Right hindlimb (tissue), 1 donor: ENCODE measurements around the gene NRAP.

Experiments used
- DNase-seq: peaks from one replicate; pipeline ENCODE4 v3.0.0-alpha.2; 2018

Gene NRAP

DNA sequence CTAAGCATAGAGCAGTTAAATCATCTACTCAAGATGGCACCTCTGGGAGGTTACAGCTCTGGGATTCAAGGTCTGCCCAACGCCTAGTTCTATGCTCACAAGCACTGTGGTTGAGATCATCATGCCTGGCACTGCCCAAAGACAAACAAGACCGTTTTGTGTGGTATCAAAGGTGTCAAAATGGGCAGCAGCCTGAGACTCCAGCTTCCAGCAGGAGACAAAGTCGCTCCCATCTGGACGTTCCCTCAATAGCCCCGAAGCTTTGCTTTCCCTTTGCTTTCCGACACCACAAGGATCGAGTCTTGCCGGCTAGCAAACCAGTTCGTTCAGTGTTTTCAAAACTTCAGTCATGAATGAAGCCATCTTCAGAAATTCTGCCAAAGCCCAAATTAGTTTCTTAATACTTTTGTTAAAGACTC lies 105.9 kb downstream of the NRAP start:
- no peak for DNase-seq

DNA sequence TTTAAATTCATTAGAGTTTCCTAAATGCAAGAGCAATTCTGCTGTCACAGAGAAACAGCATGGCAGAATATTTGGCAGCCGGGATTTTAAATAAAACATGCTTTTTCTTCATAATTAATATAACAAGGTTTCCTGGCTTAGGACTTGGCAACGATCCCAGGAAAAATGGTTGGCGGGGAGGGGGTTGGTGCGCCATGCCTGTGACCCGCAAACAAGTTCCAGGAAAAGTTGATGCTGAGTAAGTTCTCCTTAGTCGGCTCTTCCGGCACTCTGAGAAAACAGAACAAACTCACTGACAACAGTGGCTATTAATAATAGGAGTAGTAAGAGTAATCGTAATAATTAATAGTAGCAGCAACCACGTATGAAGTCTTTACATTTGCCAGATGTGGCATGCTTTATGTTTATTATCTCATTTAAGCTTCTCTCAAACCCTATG lies 106.4 kb downstream of the NRAP start:
- peak; percentile 66 for DNase-seq

DNA sequence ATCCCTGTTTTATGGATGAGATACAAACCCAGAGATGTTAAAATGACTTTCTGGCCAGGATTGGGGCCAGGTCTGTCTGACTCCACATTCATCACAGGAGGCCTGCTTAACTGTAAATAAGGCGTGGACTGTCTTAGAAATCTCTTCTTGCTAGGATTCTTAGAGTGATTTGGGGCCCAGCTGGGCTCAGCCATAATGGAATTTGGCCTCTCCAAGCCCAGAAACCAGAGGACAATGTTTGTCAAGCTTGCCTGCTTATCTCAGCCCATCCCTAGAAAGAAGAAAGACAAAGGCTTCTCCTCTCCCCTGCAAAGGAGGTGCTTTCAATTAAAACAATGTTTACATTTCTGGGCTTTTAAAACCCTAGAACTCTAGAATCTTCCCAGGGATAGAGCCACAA lies 108.1 kb downstream of the NRAP start:
- DNase-seq, result no peak

DNA sequence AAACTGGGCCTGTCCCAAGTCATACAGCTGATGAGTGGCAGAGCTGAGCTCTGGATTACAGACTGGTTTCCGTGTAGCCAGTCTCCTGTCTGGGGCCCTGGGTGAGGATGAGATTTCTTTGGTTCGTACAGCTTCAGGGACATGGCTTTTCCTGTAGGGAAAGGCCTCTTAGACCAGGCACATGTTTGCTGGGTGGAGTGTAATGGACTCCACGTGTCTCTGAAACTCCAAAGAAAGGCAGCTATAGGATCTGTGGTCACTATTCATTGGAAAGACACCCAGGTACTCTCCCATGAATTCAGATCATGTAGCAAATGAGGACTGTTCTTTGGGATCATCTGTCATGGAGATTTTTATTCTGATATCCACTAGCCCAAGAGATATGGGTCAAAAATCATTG lies 108.6 kb downstream of the NRAP start:
- no peak for DNase-seq

DNA sequence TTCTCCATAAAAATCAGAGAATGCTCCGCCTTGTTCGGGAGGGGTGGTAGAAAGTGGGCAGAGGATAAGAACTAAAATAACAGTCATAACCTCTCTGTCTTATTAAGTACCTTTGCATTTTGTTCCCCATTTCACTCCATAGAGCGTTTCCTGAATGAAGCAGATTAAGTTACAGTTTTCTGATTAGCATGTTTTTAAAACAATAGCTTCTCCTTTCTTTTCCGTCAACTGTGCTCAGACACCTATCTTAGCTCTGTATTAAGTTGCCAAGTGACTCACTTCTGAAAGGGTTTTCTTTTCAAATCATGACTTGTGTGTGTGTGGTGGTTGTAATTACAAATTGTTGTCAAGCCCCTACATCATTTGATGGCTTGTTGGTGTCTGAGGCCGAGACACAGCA lies 109.6 kb downstream of the NRAP start:
- no peak for DNase-seq

DNA sequence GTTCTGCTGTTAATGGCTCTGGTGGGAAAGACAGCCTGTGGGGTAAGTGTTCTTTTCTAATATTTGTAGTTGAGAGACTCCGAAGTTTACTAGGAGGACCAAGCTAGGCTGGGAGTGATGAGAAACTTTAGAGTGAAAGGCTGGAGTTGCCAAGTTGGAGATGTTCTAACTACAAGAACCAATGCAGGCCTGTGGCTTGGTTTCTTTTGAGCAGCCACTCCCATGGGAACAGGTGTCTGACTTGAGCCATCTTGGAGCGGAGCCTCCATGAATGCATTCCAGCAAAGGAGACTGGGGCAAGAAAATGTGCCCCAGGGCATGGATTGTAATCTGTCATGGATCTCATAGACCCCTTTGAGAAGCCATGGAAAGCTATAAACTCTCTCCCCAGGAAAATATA lies 110.7 kb downstream of the NRAP start:
- DNase-seq, result no peak

DNA sequence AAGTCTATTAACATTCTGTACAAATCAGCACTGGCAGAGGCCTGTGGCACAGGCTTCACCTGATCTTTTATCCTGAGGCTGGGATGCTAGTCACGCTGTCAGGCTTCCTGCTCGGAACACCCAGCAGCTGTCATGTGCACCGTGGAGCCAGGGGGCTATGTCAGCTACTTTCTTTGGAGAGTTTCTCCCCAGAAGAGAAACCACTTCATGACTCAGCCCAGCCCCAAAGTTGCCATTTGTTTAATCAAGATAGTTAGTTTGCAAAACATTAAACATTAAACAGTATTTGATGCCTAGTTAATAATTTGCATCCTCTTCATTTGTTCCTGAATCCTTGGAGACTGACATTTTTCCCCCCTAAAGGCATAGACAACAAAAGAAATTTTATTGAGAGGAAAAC lies 111.1 kb downstream of the NRAP start, which contains the start of gene HABP2:
Gene HABP2, plus strand, starts transcription at position 353 of the 400 bp plus-strand sequence. CDS start 69 bp downstream, outside the sequence.
- no peak for DNase-seq

DNA sequence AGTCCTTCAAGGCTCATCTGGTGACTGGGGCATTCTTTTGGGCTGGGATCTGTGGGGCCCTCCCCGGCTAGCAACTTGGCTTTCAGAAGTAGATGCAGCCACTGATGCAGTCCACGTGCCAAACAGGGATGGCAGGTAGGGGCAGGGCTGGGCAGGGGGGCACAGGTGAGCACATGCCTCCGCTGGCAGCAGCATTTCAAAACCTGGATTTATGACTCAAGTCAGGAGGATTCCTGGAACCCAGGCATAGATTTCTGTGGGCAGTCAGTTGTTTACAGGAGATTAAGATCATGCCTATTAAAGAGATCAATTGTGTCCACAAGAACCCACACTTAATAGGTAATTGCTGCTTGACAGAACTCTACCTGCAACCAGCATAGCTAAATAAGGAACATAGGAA lies 111.8 kb downstream of the NRAP start:
- no peak for DNase-seq

DNA sequence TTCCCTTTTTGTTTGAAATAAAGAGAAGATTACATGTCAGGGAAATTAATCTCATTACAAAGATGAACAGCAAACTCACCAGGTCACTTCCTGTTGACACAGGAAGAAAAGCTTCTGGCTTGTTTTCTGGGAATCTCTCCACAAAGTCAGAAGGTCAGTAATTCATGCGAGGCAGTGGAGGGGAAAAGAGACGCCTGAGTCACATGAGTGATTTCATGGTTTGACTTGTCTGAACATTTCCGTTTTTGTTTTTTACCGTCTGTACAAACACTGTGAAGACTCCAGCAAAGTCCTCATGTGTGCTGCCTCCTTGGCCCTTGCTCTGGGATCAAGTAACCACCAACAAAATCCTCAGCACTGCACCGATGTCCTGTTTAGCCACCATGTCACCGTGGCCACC lies 113.5 kb downstream of the NRAP start:
- no peak for DNase-seq

DNA sequence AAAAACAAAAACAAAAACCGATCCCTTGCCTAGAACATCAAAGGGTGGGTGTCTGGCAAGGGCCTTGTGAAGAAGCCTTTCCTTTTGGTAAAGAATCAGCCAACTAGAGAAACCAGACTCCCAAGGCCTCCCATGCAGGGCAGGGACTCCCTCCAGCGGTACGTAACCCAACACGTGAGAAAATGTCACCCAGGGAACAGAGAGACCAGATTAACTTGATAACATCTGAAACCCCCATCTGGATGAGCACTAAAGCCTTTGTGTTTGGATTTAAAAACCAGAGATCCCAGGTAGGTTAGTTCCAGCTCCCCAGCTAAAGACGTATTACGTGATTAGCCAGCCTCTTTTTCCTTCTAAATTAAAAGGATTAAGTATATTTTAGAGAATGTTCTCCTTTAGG lies 114.0 kb downstream of the NRAP start:
- DNase-seq, result no peak

DNA sequence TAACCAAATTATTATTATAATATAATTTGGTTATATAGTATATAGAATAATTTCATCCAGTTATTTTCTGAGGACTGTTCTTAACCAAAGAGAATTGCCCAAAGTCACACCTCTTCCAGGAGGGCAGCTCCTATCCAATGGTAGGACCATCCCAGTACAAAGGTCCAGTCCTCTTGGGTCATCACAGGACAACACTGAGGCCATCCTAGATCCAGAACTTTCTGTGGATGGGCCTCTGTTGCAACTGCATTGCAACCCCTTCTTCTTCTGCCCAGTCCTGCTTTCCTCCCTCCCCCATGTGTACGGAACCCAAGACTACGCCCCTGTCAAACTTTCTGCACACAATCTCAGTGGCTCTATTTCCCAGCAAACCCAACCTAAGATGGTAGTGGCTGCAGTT lies 116.4 kb downstream of the NRAP start:
- DNase-seq, result no peak

DNA sequence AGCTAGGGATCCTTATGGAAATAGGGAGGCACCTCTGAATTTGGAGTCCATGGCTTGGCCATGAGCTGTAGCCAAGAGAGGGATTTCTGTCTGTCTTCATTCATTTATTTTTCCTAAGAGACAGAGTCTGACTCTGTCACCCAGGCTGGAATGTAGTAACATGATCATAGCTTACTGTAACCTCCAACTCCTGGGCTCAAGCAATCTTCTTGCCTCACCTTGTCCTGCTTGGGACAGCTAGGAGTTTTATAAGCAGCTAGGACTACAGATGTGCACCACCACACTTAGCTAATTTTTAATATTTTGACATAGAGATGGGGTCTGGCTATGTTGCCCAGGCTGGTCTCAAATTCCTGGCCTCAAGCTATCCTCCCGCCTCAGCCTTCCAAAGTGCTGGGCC lies 119.4 kb downstream of the NRAP start:
- no peak for DNase-seq

DNA sequence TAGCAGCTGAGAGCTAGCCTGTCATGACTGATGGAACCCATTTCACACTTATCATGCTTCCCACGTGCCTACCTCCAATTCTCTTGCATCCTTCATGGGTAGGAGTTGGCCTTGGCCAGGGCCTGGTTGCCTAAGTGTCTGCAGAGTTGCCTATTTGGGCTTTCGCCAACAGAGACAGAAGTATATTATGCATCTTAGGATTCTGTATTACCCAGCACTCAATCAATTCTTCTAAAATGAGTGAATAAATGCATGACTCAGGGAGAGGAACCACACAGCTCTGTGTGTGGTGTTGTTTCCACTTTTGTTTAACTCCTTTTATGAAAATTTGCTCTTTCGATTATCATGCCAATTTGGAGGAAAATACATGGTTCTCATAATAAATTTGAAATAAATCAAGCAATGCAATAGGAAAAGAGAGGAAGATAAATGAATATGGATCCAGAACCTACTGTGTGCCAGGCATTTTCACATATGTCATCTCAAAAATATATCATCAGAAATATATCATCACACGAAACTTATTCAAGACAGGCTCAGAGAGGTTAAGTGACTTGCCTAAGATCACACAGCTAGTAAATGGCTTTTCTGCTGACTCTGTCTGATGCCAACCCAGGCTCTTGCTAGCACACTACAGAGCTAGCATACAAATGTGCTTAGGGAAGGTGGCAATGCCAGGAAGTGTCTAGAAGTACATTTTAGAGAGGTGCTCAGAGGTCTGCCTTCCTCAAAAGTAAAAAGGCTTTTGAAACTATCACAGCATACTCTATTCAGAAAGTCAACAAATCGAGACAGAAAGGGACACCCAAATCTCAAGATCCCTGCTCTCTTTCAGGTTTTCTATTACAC lies 120.5 kb downstream of the NRAP start:
- DNase-seq, result no peak

DNA sequence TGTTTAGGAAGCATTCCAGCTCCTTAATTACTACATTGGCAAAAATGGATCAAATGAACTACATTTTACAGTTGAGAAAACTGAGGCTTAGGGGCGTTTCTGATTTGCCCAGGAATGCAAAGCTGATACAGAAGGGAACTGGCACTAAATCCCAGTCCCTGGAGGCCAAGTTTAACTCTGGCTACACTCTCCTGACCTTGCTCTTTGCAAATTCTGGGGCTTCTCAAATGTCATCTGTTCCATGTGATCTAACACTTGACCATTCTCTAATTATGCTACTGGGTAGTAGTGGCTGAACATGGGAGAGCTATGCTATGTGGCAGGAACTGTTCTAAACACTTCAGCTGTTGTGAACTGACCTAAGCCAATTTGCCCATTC lies 122.3 kb downstream of the NRAP start:
- no peak for DNase-seq

DNA sequence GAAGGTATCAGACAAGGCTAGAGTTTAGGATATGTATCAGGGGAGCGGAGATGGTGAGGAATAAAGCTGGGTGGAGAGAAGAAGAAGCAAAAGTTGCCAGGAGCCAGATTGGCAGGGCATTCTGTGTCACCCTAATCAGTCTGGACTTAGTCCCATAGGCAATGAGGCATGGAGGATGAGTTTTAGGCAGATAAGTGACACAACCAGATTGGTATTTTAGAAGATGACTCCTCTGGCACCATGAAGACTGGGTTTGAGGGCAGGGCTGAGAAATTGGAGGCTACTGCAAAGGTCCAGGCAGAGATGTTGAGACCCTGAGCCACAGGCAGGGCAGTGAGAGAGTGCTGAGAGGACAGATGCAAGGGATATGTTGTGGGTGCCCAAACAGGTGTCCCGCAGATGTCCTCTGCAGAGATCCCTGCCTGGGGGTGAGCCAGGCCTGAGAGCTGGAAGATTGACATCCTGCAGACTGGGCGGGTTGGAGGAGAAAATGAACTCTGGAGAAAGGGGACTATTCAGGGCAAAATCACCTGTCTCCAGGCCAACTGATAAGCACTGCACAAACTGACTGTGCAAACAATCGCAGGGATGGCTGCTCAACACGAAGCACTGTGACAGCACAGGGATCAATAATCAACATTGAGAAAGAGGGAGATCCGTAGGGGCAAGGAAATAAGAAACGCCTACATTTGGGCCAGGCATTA lies 122.8 kb downstream of the NRAP start:
- peak; percentile 51 for DNase-seq

DNA sequence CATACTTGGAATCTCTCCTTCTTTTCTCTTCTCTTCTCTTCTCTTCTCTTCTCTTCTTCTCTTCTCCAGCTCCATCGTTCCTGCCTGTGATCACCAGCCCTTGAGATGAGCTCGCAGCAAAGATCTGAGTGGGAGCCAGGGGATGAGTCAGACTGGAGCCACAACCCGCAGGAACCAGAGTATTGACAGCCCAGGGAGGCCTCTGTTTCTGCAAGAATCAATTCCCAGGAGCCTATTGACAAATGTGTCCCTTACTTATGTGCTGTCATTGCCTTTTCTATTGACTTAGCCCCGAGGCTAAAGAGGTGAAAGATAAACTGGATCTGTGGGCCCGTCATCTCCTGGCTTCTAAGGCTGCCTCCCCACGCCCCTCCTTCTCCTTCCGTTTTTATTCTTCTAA lies 124.1 kb downstream of the NRAP start:
- no peak for DNase-seq
